A549 (cell line): ENCODE measurements around the gene HIVEP1.

ENCODE experiments used
- CTCF ChIP-seq: fragments of >200 bp; sonication (Bioruptor Twin); formaldehyde crosslinking; IDR thresholded peaks from 3 replicates; pipeline ENCODE4 v1.5.1; 2016
- ELK1 ChIP-seq: fragments of 150-350 bp; IDR thresholded peaks from 2 replicates; pipeline ENCODE4 v1.6.1; 2014; ENCODE audit warnings: low read depth, mild to moderate bottlenecking, low read length
- EP300 ChIP-seq, 2 experiments: fragments of >200 bp; sonication (Bioruptor Twin); formaldehyde crosslinking; IDR thresholded peaks; 2 replicates in 1 of 2; 3 replicates in 1 of 2; pipeline ENCODE4 v1.6.1; 2016 to 2017
- JUN ChIP-seq, 2 experiments: fragments of >200 bp; sonication (Bioruptor Twin); formaldehyde crosslinking; IDR thresholded peaks; 2 replicates in 1 of 2; 3 replicates in 1 of 2; pipeline ENCODE4 v1.6.1; 2016 to 2017
- POLR2A ChIP-seq: IDR thresholded peaks from 2 replicates; pipeline ENCODE4 v1.6.1; 2012; ENCODE audit warnings: mild to moderate bottlenecking, low read length
- RAD21 ChIP-seq, 2 experiments: fragments of >200 bp in 1 of 2; sonication (Bioruptor Twin) in 1 of 2; formaldehyde crosslinking in 1 of 2; IDR thresholded peaks in 1 of 2; conservative IDR thresholded peaks in 1 of 2; 2 replicates in 1 of 2; 3 replicates in 1 of 2; pipeline ENCODE4 v1.6.1; 2012 to 2018; ENCODE audit warnings: inconsistent platforms in 1 of 2
- RCOR1 ChIP-seq: fragments of 150-350 bp; IDR thresholded peaks from 2 replicates; pipeline ENCODE4 v1.6.1; 2014; ENCODE audit warnings: antibody characterized with exemption, low read length, low read depth
- RNF2 ChIP-seq: fragments of 200-600 bp; sonication (generic); IDR thresholded peaks from 2 replicates; pipeline ENCODE4 v1.6.1; 2016; ENCODE audit warnings: low read depth, mild to moderate bottlenecking, antibody characterized with exemption, moderate library complexity, borderline replicate concordance

DNA sequence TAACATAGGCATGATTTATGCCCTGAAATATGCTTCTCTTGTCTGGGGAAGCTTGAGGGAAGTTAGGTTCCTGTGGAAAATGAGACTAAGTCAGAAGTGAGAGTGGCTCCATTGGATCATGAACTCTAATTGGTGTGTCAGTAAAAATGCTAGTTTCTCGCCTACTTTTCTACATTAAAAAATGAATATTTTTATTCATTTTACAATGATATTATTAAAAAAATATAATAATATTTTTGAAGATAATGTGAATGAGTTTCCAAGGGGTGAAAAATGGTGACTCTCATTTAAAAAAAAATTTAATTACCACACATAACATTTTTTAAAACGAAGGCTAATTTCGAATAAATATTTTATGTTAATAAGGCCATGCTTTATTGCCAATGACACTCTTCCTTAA is 84.2 kb downstream of the HIVEP1 start:
- no peak for TF ChIP-seq EP300 (IDR thresholded peaks at IDR 0.05)
- no peak for TF ChIP-seq RCOR1
- TF ChIP-seq POLR2A, result no peak
- no peak for TF ChIP-seq RAD21 (conservative IDR thresholded peaks at IDR 0.05 in 1 of 2, IDR thresholded peaks at IDR 0.05 in 1 of 2)
- TF ChIP-seq CTCF, result no peak
- no peak for TF ChIP-seq RNF2
- no peak for TF ChIP-seq JUN (IDR thresholded peaks at IDR 0.05)
- no peak for TF ChIP-seq ELK1
